Breast epithelium (tissue), 3 donors: ENCODE results near the gene CFLAR.

Source experiments
- CTCF ChIP-seq, 3 donors: fragments of 450-650 bp; IDR thresholded peaks; one replicate each; pipeline ENCODE4 v1.5.1; 2016 to 2017; ENCODE audit warnings: antibody characterized with exemption in 3 of 3, mild to moderate bottlenecking in 3 of 3, moderate library complexity in 3 of 3
- POLR2A ChIP-seq: fragments of 450-650 bp; IDR thresholded peaks from one replicate; pipeline ENCODE4 v1.6.1; 2016; ENCODE audit warnings: antibody characterized with exemption, mild to moderate bottlenecking, moderate library complexity

GRCh38 chr2:201138401-201138970 is 22.5 kb downstream of the CFLAR start:
- TF ChIP-seq CTCF (IDR thresholded peaks at IDR 0.05) (no peak), POLR2A (no peak)
